EH (cell line): Measurements from ENCODE around the gene HRAS.
"Not testable (repeated sequence)": the region's sequence is repeated elsewhere in the genome, so short reads cannot be mapped to it uniquely, and the experiment has no call there.

Experiments
- DNase-seq: peaks from one replicate; pipeline ENCODE4 v3.0.0-alpha.2; 2015; ENCODE audit warnings: low read depth

Gene HRAS

DNA sequence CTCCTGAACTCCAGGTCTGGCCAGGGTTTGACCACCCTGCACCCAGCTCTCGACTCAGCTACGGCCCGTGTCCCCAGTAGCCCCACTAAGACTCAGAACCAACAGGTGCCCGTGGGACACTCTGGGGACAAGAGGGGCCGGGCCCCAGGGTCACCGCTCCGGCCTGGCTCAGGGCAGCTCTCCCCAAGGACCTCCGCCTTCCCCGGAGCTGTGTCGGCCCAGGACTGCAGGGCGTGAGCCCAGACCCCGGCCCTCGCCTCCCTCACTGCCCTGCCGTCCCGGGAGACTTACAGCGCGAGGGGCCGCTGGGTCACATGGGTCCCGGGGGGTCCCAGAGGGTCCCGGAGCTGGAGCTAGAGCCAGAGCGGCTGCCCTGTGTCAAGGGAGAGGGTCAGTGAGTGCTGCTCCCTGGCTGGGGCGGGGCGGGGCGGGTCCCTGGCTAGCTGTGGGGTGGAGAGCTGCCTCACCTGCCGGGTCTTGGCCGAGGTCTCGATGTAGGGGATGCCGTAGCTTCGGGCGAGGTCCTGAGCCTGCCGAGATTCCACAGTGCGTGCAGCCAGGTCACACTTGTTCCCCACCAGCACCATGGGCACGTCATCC lies 2.3 kb downstream of the HRAS start:
- DNase-seq = no peak

DNA sequence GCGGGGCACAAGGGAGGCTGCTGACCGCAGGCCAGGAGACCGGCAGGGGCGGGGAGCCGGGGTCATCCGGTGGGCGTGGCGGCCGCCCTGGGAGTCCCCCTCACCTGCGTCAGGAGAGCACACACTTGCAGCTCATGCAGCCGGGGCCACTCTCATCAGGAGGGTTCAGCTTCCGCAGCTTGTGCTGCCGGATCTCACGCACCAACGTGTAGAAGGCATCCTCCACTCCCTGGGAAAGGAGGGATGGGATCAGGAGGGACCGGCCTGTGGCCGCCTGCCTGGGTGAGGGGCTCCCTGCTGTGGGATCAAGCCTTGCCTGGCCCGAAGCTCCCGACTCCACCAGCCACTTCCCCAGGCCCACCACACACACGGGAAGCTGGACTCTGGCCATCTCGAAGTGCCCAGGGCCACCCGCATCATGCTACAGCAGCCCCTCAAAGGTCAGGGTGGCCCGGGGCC lies 2.8 kb downstream of the HRAS start:
- no peak for DNase-seq

DNA sequence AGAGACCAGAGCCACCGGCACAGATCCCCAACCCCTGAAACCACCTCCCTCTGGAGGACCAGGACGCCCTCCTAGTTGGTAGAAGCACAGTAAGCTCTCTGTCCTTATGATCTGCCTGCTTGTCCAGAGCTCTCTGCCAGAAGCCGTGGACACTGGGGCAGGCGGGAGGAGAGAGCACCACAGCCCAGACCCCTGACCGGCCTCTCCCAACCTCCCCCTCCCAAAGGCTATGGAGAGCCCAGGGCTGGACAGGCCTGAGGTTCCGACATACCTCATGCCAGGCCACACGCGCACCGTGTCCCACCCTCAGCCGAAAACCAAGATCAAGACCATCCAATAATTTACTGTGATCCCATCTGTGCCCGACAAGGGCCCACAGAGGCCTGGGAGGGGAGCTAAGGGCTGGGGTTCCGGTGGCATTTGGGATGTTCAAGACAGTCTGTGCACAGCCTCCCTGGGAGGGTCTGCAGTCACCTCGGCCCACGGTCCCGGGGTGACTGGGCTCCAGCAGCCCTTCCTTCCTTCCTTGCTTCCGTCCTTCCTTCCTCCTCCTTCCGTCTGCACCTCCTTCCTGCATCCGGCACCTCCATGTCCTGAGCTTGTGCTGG lies 3.4 kb downstream of the HRAS start:
- no peak for DNase-seq

DNA sequence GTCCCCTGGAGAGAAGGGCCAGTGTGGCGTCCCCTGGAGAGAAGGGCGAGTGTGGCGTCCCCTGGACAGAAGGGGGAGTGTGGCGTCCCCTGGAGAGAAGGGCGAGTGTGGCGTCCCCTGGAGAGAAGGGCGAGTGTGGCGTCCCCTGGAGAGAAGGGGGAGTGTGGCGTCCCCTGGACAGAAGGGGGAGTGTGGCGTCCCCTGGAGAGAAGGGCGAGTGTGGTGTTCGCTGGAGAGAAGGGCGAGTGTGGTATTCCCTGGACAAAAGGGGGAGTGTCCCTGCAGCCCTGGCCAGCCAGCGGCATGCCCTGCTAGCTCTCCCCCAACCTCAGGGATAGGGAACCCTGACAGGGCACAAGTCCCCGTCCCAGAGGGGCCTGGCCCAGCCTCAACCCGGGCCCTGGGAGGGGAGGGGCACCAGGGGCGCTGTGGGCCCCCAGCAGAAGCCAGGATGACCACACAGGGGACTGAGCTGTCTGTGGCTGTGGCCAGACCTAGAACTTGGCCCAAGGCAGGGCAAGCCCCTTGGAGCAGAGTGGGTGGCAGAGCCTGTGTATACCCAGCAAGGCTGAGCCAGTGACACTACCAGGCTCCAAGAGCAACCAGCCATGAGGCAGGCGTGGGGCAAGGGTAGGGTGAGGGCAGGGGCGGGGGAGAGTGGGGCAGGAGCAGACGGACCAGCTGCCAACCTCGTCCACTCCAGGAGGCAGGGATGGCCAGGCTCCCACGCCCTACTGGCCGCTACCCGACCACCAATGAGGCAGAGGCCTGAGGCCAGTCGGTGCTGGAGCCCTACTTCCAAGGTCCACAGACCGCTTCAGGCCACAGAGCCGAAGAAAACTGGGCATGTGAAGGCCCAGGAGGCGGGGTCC lies 4.2 kb downstream of the HRAS start:
- no peak for DNase-seq

DNA sequence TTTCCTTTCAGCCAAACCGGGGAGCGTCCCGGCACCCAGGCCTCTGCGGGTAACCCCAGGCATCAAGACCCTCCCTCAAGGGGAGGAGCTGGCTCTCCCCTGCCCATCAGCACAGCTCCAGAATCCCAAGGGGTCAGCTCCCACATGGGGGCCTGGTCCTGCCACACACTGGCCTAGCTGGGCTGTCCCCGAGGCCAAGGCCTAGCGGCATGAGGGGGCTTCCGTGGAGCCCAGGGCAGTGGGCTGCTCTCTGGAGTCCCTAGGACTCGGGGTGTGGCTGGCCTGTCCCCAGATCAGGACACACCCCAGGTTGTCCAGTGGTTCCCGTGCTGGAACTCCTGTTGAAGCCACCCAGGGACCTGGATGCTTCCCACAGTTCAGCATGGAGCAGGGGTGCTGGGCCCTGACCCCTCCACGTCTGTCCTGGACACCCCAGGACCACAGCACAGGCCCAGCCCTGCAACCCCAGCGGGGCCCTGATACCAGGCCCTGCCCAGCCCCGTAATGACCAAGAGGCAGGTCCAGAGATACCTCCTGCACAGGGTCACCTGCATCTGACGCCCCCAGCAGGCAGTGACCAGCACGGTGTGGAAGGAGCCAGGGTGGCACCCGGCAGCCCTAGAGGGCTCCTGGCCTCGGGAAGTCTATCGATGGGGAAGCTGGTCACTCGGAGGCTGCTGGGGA lies 5.5 kb downstream of the HRAS start:
- DNase-seq = no peak

DNA sequence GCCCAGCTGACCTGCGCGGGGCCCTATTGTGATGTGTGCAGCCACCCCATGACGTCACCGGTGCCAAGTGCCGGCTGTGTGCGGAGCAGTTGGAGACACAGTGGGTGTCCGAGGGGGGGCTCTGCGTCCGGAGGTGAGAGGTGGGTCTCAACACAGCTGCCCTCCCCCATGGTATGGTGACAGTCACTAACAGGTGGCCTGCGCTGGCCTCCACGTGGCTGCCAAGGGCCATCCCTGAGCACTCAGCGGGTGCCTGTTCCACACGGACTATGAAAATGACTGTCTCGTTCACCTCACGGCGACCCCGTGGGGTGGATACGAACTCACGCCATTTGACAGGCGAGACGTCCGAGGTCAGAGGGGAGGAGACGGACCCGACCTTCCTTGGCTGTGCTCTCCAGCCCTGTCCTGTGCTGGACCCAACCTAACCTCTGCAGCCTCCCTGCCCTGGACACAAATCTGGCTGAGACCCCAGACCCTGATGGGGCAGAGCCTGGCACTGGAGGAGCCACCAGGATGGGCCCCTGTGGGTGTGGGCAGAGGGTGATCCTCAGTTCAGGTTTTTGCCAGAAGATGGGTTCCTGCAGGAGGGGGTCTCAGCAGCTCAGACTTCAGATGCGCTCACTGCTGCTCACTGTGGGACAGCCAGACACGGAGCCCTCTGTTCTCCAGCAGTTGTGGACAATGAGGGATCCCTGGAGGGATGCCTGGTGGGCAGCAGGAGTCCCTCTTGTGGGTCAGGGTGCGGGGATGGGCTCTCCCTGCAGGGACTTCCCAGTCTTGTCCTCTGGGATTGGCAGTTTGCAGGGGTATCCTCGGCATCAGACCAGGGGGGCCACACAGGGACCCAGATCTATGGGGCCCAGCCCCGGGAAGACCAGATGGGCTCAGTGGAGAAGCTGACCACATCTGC lies 6.3 kb downstream of the HRAS start:
- no peak for DNase-seq

- no peak for DNase-seq
Measured at GRCh38 chr11:528166-528814, 7.1 kb downstream of the HRAS start.

DNA sequence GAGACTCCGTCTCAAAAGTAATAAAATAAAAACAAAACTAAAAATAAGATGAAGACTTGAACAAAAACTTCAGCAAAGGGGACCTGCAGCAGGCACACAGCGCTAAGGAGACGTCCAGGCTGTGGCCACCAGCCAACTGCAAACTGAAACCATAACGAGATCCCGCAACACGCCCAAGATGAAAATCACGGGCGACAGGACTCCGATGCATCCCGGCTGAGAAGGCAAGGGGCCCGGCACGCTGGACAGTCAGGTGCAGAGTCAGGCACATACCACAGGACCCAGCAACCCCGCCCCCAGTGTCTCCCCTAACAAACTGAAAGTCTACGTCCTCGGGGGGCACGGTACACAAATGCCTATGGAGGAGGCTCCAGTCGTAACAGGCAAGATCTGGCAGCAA lies 9.2 kb downstream of the HRAS start:
- DNase-seq = no peak

DNA sequence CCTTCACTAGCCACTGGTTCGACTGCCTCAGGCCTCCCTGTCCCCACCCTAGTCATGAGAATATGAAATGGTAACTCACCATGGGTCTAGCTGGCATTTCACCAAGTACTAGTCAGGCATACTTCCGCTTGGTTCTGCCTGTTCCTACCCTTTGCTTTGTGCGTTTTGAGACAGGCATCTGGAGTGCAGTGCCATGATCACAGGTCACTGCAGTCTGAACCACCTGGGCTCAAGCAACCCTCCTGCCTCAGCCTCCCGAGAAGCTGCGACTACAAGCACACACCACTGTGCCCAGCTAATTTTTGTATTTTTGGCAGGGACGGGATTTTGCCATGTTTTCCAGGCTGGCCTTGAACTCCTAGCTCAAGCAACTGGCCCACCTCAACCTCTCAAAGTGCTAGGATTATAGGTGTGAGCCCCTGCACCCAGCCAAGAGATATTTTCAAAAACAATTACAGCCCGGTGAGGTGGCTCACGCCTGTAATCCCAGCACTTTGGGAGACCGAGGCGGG lies 14.1 kb downstream of the HRAS start:
- DNase-seq = no peak

GRCh38 chr11:520428-521176 lies 14.8 kb downstream of the HRAS start:
- DNase-seq = no peak

GRCh38 chr11:518463-519202 lies 16.7 kb downstream of the HRAS start:
- DNase-seq = peak; percentile 99

DNA sequence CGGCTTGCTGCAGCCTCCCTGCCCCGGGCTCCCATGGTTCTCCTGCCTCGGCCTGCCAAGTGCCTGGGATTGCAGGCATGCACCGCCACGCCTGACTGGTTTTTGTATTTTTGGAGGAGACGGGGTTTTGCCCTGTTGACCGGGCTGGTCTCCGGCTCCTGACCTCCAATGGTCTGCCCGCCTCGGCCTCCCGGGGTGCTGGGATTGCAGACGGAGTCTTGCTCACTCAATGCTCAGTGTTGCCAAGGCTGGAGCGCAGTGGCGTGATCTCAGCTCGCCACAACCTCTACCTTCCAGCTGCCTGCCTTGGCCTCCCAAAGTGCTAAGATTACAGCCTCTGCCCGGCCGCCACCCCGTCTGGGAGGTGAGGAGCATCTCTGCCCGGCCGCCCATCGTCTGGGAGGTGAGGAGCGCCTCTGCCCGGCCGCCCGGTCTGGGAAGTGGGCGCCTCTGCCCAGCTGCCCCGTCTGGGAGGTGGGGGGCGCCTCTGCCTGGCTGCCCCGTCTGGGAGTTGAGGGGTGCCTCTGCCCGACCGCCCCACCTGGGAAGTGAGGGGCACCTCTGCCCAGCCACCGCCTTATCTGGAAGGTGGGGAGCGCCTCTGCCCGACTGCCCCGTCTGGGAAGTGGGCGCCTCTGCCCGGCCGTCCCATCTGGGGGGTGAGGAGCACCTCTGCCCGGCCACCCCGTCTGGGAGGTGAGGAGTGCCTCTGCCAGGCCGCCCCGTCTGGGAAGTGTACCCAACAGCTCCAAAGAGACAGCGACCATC lies 18.3 kb downstream of the HRAS start:
- DNase-seq = not testable (repeated sequence)

- no peak for DNase-seq
Measured at GRCh38 chr11:516400-516799, 19.0 kb downstream of the HRAS start.

DNA sequence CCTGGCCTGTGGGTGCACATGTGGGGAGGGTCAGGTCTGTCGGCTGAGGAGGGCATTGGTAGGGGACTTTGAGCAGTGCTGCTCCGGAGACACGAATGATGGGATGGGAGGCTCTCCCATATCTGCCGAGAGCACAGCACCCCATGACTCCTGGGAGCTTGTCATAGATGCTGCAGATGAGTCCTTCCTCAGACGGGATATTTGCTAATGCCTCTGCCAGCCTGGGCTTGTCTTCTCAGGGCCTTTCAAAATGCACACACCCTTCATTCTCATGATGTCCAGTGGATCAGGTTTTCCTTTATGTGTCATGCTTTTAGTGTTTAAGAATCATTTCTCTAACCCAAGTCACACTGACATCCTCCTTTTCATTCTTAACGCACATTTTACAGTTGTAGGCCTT lies 20.2 kb downstream of the HRAS start:
- DNase-seq = no peak

DNA sequence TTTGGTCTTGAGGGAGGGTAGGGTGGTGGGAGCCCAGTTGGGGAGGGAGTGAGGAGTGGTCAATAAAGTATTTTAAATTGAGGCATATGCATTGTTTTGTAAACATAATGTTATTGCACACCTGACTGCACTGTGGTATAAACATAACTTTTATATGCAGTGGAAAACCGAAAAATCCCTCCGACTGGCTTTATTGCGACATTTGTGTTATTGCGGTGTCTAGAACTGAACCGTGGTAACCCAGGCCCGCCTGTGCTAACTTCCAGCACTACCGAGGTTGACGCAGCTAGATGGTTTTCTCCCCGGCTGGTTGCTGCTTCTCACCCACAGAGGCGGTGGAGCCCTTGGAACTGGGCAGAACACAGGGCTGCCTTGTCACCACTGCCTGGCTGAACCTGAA lies 20.8 kb downstream of the HRAS start:
- no peak for DNase-seq

DNA sequence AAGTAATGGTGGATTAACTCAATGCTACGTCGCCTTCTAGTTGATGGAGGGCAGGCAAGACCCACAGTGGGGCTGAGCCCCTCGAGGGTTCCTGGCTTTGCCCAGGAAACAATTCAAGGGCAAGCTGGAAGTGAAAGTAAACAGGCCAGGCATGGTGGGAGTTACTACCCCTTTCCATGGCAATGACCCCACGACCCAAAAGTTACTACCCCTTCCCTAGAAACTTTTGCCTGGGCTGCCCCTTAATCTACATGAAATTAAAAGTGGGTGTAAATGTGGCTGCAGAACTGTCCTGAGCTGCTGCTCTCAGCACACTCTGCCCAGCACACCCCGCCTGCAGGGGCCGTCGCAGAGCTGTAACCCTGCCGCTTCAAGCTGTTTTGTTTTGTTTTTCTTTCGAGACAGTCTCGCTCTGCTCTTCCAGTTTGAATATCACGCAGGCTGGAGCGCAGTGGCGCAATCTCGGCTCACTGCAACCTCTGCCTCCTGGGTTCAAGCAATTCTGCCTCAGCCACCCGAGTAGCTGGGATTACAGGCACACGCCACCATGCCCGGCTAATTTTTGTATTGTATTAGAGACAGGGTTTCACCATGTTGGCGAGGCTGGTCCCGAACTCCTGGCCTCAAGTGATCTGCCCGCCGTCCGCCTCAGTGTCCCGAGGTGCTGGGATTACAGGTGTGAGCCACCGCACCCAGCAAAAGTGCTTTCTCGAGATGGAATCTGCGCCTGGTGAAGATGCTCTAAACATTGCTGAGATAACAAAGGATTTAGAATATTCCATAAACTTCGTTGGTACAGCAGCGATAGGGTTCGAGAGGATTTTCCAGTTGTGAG lies 22.4 kb downstream of the HRAS start:
- DNase-seq = no peak

GRCh38 chr11:508956-509355 lies 26.4 kb downstream of the HRAS start:
- no peak for DNase-seq
